ENCODE results near the gene PGR.

The PGR gene

DNA sequence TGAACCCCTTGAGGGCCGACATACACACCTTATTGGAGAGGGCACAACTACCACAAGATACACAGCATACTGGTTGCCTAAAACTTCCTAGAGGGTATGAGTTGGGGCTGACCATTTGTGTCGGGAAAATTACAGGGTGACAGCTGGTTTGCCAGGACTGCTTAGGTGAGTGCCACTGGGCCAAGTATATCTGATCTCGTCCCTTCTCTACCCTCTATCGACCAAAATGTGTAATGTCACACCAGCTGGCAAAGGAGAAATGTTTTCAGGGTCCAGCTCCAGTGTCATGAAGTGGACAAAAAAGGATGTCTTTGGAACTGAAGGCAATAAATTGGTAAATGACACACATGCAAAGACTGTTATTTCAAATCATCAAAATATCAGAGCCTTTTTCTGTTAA, 126.1 kb downstream of the PGR start:
- no peaks in the 10 kb centered on the region for H3K27me3 Mint-ChIP-seq

DNA sequence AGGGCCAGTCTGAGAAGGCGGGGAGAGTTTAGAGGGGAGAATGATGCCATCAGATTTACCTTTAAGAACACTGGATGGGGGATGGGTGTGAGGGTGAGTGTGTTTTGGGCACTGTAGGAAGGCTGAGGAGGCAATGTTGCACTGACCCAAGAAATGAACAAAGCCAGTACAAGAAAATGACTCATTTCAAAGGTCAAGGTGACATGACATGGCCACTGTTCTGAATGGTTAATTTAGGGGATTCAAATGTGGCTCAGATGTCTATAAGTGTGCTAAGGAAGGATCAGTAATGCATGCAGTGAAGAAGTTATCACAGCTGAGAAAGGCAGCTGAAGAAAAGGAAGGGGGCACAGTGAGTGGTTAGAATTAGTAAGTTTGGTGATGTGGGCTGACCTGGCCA, 129.9 kb downstream of the PGR start:
- H3K9me3 Mint-ChIP-seq, result peaks cover 11% of the 10 kb centered on the region
- no peak overlapping the region for H3K4me3 Mint-ChIP-seq
- H3K4me1 Mint-ChIP-seq, result no peaks in the 10 kb centered on the region
- H3K27ac Mint-ChIP-seq, result no peak overlapping the region
- no peaks in the 10 kb centered on the region for H3K36me3 Mint-ChIP-seq
- H3K27me3 Mint-ChIP-seq, result no peaks in the 10 kb centered on the region

More for the DNA sequence above, 126.1 kb downstream of the PGR start:
- H3K36me3 Mint-ChIP-seq, result no peaks in the 10 kb centered on the region
- H3K4me1 Mint-ChIP-seq, result no peaks in the 10 kb centered on the region
- H3K27ac Mint-ChIP-seq, result no peak overlapping the region
- no peak overlapping the region for H3K4me3 Mint-ChIP-seq
- peaks cover 7% of the 10 kb centered on the region for H3K9me3 Mint-ChIP-seq

DNA sequence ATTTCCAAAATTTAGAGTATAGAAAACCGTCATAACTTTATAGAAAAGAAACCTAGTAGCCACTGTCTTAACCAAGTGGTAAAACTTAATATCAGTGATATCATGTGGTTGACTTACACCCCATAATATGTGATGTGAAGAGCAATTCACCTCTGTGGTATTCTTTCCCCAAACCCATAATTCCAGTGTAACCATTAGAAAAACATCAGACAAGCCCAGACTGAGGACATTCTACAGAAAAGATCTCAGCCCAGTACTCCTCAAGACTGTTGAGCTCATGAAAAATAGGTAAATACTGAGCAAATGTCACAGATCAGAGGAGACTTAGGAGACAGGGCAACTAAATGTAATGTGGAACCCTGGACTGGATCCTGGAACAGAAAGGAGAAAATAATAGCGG, 134.6 kb downstream of the PGR start:
- Mint-ChIP-seq H3K27me3 (no peaks in the 10 kb centered on the region), H3K9me3 (peaks cover 4% of the 10 kb centered on the region), H3K4me3 (no peak overlapping the region), H3K4me1 (no peaks in the 10 kb centered on the region), H3K27ac (no peak overlapping the region), H3K36me3 (no peaks in the 10 kb centered on the region)

DNA sequence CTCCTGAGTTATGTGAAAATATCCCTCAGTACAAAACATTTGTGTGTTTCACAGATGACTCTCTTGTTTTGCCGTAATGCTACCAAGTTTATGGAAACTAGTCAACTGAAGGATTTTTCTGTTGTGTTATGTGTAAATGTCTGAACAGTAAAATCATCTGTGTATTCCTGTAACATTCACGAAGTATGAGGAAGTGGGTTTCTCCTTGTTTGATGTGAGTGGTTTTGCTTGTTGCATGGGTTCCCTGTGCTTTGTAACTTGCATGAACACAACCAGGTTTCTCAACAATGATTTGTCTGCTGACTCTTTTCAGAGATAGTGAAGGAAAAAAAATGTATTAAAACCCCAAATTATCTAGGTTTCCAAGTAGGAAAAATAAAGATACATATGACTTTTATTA, 138.1 kb downstream of the PGR start:
- Mint-ChIP-seq H3K27ac (no peak overlapping the region), H3K36me3 (no peaks in the 10 kb centered on the region), H3K27me3 (no peaks in the 10 kb centered on the region), H3K9me3 (no peaks in the 10 kb centered on the region), H3K4me3 (no peak overlapping the region), H3K4me1 (no peaks in the 10 kb centered on the region)

DNA sequence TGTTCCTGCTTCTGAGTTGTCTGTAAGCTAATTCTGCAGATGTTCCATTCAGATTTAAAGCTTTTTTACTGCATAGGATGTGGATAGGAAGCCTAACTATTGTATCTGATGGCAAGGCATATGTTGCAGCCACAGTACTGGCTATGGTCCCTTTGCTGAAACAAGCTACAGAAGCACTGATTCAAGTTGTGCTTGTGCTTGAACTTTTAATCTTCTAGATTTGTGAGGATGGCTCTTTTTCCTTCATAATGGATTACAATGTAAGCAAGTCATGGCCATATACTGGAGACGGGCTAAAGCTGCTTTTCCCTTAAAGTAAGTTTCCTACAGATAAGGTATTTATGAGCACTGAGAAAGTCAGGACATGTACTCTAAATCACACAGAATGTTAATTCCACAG, 138.7 kb downstream of the PGR start:
- no peaks in the 10 kb centered on the region for H3K4me1 Mint-ChIP-seq
- H3K27me3 Mint-ChIP-seq, result no peaks in the 10 kb centered on the region
- H3K27ac Mint-ChIP-seq, result no peak overlapping the region
- no peaks in the 10 kb centered on the region for H3K36me3 Mint-ChIP-seq
- no peaks in the 10 kb centered on the region for H3K9me3 Mint-ChIP-seq
- H3K4me3 Mint-ChIP-seq, result no peak overlapping the region

DNA sequence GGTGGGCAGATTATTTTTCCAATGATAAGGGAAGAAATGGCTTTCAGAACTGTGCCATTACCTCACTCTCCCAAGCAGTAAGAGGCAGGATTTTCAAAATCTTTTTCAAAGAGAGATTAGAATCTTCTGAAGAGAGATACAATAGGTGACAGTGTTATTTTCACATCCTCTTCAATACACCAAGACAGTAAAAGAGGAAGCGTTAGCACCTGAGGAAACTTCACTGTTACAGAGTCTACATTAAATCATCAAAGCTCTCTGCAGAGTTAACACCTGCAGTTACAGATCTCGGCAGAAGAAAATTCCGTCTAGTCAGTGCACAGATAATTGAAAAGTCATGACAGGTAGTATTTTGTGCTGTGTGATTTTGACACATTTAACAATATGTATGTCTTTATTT, 144.9 kb downstream of the PGR start:
- H3K36me3 Mint-ChIP-seq, result no peaks in the 10 kb centered on the region
- H3K4me1 Mint-ChIP-seq, result no peaks in the 10 kb centered on the region
- peaks cover 5% of the 10 kb centered on the region for H3K9me3 Mint-ChIP-seq
- no peaks in the 10 kb centered on the region for H3K27me3 Mint-ChIP-seq
- H3K27ac Mint-ChIP-seq, result no peak overlapping the region
- no peak overlapping the region for H3K4me3 Mint-ChIP-seq

DNA sequence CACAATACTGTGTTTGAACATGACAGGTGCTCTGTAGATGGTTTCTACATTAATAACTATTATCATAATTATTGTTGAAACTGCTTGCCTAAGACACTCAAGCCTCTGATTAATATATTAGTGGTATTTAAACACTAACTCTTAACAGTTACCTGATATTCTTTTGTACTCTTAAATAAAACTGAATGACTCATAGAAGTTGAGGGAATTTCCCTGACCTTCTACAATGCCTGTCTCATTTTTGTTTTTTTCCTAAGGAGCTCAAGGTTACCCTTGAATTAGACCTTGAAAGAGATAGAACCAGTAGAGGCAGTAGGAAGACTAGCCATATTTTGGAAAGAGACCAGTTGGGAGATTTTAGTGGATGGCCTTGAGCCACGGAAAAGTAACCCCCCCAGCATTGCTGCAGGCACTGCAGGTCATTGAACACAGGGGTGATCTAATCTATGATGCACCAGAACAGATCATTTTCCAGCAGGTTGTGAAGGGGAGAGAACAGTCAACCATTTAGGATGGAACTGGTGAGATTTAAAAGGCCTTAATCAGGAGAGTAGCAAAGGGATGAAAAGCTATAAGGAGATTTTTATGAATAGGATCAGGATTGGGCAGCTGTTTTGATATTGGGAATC, 148.3 kb downstream of the PGR start:
- Mint-ChIP-seq H3K4me1 (no peaks in the 10 kb centered on the region), H3K36me3 (no peaks in the 10 kb centered on the region), H3K27me3 (no peaks in the 10 kb centered on the region), H3K9me3 (peaks cover 5% of the 10 kb centered on the region), H3K27ac (no peak overlapping the region), H3K4me3 (no peak overlapping the region)

DNA sequence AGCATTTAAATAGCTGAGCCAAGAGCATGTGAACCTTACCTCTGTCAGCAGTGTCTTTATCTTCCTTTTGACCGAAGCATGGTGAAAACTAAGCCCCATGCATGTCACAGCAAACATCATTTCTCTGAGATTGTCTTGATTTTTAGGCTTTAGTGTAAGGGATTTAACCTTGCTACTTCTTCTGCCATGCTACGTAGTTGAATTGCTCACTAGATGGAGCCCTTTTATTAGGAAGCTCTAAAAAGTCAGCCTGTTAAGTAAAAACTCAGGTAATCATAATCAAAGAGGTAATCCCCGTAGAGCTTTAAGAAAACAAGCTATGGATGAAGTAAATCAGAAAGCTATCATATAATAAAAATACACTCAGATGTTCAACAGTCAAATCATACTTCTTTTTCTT, 149.5 kb downstream of the PGR start:
- Mint-ChIP-seq H3K27me3 (no peaks in the 10 kb centered on the region), H3K36me3 (no peaks in the 10 kb centered on the region), H3K27ac (no peak overlapping the region), H3K4me3 (no peak overlapping the region), H3K9me3 (peaks cover 5% of the 10 kb centered on the region), H3K4me1 (no peaks in the 10 kb centered on the region)
